ENCODE data around the gene SNAP47.

The SNAP47 gene

DNA sequence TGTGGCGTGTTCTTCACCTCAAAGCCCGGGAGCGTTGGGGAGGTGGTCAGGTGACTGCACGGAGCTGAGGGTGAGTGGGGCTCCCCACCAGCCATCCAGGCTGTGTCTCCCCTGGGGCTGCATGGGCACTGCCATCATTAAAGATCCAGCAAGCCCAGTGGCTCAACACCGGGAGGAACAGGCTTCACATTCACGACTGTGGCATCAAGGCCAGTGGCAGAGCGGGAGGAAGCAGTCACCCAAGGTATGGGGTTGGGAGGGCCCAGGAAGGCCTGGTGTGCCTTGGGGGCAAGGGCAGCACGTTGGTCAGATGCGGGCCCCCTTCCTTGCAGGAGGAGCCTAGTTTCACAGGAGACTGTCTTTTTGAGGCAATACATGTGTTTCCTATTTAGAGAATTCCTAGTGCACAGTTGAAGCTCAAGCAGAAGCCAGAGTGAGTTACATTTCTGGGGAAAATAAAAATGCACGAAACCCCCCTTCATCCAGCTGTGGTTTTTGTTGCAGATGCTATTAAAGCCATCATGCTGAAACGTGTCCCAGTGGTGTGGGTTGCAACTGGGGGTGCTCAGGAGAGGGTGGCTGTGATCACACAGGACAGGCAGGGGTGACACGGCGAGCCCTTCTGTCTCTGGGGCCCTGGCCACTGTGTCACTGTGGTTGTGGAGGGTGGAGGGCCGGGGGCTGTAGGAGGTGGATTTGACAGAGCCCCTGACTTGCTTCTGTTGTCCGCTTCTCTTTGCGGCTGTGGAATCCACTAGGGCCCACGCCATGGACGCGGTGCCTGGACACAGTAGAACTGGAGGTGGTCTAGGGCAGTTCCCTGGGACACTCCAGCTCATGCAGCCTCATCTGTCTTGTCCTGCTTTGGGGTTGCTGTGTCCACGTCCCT, 34.1 kb downstream of the SNAP47 start:
- DNase-seq (ENCODE audit: low read depth), result no peak

DNA sequence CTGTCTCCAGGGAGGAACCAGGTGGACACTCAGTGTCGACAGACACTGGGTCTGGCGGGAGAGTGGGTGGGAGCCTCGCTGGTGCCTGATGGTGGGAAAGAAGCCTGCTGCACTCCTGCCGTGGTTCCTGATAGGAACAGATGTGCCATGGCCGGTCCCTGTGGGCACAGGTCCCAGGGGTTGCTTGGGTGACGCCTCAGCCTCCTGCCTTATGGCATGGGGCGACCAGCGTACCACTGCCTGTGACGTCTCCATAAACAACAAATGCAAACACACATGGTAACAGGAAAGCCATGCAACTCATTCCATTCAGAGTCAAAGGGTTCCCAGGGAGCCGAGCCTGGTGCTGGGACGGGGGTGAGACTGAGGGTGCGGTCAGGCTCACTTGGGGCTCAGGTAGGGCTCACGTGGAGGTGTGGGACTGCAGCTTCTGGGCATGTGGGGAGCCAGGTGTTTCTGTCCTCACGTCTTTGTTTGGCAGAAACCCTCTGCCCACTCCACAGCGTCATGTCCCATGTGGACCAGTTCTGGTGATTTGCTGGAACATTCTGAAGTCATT, 34.8 kb downstream of the SNAP47 start:
- DNase-seq (ENCODE audit: low read depth), result no peak

DNA sequence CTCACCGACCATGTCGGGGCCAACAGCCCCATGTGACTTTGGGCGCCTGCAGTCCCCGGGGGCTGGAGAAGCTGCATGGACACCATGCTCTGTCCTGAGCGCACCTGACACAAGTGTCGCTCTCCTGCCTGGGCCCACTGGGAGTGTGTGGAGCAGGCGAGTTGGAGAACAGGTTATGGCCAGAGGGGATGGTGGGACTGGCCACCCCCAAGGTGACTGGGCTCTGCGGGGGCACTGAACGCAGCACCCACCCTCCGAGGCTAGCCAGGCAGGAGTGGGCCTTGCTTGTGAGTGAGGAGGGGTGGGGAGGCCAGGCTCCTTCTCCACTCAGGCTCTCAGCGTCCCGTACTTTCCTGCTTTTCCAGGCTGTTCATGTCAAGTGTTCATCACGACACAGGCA, 35.6 kb downstream of the SNAP47 start:
- no peak for DNase-seq (ENCODE audit: low read depth)

GRCh38 chr1:227771326-227771725, 36.1 kb downstream of the SNAP47 start:
- no peak for DNase-seq (ENCODE audit: low read depth)

DNA sequence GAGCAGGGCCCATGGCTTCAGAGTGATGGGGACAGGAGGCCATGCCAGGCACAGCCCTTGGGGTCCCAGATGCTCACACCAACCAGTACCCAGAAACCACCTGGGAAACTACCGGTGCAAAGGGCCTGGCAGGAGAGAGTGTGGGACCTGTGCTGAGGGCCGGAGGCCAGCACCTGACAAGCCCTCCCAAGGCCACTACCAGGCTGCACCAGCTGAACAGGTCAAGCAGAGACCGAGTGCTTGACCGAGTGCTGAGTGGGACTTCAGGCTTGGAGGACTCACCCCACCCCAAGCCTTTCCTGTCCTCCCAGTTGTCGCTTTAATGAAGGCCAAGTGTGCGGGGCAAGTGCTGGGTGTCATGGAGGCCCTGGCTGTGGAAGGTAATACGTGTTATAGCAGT, 36.5 kb downstream of the SNAP47 start:
- no peak for DNase-seq (ENCODE audit: low read depth)

DNA sequence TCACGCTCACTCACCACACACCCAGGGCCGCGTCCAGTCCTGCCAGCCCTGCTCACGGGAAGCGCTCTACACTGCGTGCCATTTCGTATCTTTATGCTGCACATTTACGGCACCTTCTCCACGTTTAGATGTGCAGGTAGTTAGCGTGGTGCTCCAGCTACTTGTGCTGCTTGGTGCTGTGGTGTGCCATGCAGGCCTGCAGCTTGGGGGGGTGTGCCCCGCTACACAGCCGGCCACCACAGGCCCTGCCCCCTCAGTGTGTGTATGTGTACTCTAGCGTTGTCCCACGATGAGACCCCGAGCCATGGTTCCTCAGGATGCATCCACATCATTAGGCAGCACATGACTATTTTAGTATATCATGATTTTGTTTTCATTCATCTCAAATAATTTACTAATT, 38.3 kb downstream of the SNAP47 start:
- DNase-seq (ENCODE audit: low read depth), result no peak

DNA sequence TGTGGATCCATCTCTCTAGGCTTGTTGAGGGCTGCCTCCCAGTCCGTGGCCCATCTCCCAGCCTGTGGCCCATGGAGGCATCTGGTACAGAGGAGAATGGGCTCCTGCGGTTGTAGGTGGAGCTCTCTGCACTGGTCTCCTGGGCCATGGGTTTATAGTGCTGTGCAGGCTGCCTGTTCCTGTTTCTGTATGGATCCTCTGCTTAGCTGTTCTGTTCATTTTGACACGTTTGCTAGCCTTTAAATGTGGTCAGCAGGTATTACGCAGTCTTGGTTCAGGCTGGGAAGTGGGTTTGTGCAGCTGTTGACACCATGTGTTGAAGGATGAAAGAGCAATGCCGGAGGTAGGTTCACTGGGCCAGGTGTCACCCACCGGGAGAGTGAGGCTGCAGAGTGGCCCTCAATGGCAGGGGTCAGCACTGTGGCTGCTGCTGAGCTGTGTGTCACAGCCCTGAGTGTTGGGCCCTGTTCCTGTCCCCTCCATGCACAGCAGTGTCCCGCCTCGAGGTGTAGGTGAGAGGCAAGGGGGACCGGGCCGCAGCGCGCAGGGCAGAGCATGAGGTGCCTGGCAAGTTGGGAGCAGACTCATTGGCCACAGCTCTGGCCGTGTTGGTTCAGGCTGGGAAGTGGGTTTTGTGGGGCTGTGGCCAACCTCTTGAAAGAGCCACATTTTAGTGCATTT, 39.0 kb downstream of the SNAP47 start:
- DNase-seq (ENCODE audit: low read depth), result no peak

DNA sequence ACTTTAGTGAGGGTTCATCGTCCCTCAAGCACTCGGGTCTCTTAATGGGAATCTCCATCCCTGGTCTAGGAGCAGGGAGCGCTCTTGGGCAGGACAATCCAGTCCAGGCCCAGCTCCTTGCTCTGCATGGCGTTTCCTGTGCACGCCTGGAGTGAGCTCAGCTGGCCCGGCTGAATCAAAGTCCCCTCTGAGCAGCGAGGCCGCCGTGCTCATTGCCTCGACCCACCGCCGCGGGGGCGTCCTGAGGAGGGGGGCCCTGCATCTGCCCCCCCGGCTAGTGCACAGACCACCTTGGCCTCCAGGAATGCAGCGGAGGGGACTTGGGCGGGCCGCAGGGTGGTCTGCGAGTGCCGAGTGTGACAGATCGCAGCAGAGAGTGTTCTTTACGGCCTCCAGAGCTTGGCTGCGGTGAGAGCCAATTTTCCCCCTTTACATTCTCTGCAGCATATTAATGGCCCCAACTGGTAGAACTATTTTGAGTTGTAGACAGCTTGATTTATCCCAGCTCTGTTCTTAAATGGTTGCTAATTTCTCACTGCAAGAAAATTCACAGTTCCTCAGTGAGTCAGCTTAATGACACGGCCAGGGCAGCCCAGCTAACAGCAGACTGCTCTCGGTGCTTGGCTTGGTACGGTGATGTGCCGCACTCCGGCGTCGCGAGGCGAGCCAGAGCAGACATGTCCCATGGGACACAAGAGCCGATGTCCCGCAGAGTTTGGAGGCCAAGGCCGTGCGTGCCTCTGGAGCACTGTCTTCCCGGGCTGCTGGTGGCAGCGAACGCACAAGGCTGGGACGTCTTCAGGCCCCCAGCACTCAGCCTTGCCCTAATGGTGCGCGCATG, 39.8 kb downstream of the SNAP47 start:
- DNase-seq (ENCODE audit: low read depth), result no peak

DNA sequence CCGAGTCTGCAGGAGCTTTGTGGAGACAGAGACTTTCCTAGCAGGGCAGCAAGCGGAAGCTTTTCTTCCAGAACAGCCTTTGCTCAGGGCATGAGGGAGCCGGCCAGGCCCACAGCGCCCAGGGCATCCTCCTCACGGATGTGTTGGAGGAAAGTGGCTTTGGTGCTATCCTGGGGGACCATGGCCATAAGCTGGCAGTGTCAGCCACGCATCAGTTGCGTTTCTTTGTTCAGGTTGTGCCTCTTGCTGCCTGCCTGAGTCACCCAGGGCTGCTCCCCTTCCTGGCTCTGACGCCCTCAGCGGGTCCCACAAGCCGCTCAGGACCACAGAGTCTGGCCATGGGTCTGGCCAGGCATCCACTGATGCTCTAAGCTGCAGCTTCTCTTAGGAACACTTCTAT, 40.6 kb downstream of the SNAP47 start:
- no peak for DNase-seq (ENCODE audit: low read depth)

DNA sequence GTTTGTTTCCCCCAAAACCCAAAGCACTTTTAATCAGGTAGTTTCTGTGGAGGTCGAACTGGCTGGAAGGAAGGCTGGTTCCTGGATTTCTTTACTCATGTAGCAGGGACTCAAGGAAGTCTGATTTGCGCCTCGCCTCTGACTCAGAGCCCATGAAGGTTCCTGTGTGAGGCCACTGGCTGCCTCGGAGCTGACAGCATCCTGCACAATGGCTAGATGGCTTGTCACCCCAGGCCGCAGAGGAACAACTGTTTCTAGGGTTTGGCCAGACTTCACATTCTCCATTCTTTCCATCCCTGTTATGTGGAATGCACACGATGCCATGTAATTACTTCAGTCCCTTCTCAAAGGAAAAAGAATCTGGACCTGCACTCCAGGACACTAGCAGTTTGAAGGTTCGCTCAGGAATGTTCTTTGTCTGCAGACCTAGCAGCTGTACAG, 41.1 kb downstream of the SNAP47 start:
- peak; percentile 63 for DNase-seq (ENCODE audit: low read depth)

DNA sequence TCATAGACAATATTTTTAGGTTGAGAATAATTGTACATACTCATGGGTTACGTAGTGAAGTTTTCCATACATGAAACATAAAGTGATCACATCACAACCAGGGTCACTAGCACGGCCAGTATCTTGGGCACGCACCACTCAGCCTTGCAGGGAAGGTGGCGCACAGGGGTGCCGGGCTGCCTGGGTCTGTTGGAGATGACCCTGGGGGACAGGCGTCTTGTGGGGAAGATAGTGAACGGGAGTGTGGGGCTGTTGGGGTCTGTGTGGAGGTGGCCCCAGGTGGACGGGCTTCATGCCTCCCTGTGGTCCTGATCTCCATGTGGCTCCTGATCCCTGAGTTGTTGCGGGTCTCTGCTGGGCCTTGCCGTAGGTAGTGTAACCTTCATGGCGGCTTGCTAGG, 41.9 kb downstream of the SNAP47 start:
- DNase-seq (ENCODE audit: low read depth), result no peak

GRCh38 chr1:227777646-227778045, 42.4 kb downstream of the SNAP47 start:
- DNase-seq (ENCODE audit: low read depth), result no peak

DNA sequence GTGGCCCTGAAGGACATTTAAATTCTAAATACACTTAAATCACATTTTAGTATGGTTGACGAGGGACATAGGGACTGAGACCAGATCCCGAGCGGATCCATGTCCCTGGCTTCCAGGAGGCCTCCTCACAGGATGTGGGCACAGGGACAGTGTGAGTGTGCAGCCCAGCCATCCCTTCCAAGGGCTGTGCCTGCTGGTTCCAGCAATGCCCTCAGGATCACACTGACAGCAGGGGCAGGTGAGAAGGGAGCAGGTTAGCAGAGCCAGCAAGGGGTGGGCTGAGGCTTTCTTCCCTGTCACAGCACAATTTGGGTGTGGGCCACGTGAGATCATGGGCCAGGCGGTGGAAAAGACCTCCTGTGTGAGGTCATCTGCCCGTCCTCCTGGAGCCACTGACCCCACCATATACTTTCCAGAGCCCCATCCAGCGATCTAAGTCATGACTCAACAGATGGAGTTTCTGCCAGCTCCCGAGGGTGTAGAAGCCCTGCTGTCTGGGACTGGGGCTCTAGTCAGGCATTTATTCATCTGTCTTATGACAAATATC, 43.2 kb downstream of the SNAP47 start:
- DNase-seq (ENCODE audit: low read depth), result peak; percentile 46

GRCh38 chr1:227779021-227779441, 43.8 kb downstream of the SNAP47 start:
- no peak for DNase-seq (ENCODE audit: low read depth)

DNA sequence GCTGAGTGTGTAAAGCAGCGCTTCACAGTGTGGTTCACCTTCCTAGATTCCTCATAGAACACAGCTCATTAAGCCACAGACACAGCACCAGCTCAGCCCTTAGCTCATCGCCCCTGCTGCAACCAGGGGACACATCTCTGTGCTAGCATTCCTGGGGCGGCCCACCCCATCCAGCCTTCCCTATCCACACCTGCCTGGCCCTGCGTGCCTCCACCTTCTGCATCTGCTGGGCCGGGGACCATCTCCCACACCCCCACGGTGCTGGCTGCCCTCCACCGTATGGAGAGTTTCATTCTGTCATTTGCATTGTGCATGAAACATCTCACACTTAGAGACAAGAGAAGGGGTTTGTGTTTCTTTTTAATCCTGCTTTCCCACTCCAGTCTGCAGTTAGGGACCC, 44.5 kb downstream of the SNAP47 start:
- no peak for DNase-seq (ENCODE audit: low read depth)

DNA sequence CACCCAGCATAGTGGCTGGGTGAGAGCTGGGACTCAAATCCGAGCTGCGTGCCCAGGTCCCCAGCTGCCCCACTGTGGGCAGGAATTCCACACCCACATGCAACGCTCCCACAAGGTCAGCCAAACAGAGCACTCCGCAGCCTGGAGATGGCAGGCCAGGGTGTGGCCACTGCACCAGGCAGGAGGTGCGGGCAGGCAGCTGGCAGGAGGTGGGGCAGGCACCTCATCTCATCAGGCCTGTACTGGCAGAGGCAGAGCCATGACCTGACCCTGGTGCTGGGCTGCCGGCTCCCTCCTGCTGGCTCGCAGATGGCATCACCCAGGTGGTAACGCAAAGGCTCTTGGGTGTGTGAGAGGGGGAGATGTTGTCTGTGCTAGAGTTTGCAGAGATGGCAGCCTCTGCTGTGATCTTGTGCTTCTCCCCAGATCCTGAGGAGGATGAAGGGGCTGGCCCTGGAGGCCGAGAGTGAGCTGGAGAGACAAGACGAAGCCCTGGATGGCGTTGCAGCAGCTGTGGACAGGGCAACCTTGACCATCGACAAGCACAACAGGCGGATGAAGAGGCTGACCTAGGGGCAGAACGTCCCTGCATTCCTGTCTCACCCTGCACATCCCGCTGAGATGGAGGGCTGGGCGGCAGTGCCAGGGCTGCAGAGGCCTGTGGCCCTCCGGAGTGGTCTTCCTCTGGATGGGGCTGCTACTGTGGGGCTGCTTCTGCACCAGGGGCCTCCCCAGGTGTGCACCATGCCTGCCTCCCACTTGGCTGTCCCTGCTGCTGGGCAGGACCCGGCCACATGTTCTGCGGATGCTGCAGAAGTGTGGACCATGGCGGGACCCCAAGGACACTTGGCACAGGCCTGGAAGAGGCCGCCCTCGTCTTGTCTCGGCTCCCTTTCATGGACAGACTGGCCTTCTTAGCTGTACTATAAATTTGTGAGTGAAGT, 45.1 kb downstream of the SNAP47 start:
- DNase-seq (ENCODE audit: low read depth), result no peak

- DNase-seq (ENCODE audit: low read depth), result no peak
These were observed 46.2 kb downstream of the SNAP47 start for GRCh38 chr1:227781314-227781930.

DNA sequence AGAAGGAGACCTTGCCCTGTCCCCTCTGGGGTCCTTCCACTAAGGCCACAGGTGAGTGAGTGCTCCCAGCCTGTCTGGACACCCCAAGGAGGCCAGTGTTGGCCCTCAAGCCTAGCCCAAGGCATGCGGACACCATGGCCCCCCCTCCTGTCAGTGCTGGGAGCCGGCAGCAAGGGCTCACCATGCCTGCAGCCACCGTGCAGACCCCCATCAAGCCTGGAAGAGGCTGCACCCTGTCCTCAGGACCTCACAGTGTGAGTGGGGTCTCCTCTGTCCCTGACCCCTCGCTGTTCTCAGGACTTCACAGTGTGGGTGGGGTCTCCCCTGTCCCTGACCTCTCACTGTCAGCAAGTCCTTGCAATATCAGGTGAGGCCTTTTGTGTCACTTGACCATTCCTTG, 47.0 kb downstream of the SNAP47 start:
- DNase-seq (ENCODE audit: low read depth), result no peak

- DNase-seq (ENCODE audit: low read depth), result no peak
These were observed 50.0 kb downstream of the SNAP47 start for GRCh38 chr1:227785094-227785804.
